Erythroblast (primary cell): ENCODE results near the gene L2HGDH.

Source experiments
- GATA1 ChIP-seq: IDR thresholded peaks from 2 replicates; pipeline ENCODE4 v1.6.1; 2011; ENCODE audit warnings: low read depth, mild to moderate bottlenecking, control low read depth, low read length, moderate library complexity
- POLR2A ChIP-seq: IDR thresholded peaks from 2 replicates; pipeline ENCODE4 v1.6.1; 2011; ENCODE audit warnings: mild to moderate bottlenecking, low read length

DNA sequence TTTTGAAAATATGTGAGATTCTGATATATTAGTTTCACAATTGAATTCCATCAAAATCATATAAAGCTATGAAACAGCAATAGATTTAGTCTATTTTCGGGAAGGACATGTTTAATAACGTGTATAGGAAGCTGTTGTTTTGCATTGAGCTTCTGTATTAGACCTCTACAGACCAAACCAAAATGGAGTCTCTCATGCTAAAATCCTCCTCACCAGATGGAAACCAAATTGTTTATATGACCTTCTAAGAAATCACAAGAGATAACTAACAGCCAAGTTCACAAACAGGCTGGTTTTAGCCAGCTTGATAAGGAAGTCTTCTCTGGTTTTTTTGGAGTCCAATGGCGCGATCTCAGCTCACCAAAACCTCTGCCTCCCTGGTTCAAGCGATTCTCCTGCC is 23.9 kb downstream of the L2HGDH start:
- TF ChIP-seq POLR2A = no peak
- TF ChIP-seq GATA1 = no peak
